GM18505 (cell line): ENCODE measurements around the gene ULBP1.
"Not testable (repeated sequence)": the region's sequence is repeated elsewhere in the genome, so short reads cannot be mapped to it uniquely, and the experiment has no call there.

Experiments
- ATAC-seq: cut with Tn5 transposase; IDR thresholded peaks from one replicate; pipeline ENCODE4 v1.9.1; 2021; ENCODE audit not compliant: unreplicated experiment
- POLR2A ChIP-seq: IDR thresholded peaks from 4 replicates; pipeline ENCODE4 v1.6.1; 2011; ENCODE audit warnings: borderline replicate concordance; ENCODE audit not compliant: insufficient read depth, insufficient read length; ENCODE audit errors: extremely low read depth

Gene ULBP1

GRCh38 chr6:149995235-149995750, 31.6 kb downstream of the ULBP1 start:
- TF ChIP-seq POLR2A: no peak
- ATAC-seq: no peak

DNA sequence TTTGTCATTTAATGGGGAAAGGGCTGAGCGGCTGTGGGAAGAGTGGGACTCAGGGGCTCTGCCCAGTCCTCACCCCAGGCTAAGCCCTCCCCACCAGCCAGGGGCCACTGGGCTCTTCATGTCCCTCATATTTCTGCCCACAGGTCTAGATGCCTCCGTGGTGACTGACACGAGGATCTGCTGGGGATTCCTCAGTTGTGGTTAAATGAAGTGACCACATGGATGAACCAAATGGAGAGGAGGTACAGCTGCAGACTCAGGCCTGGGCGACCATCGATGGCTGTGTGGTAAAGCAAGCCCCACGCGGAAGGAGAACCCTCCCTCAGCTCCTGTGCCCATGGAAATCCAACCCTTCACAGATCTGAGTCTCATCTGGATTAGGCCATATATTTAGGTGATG, 32.2 kb downstream of the ULBP1 start:
- TF ChIP-seq POLR2A: no peak
- no peak for ATAC-seq

DNA sequence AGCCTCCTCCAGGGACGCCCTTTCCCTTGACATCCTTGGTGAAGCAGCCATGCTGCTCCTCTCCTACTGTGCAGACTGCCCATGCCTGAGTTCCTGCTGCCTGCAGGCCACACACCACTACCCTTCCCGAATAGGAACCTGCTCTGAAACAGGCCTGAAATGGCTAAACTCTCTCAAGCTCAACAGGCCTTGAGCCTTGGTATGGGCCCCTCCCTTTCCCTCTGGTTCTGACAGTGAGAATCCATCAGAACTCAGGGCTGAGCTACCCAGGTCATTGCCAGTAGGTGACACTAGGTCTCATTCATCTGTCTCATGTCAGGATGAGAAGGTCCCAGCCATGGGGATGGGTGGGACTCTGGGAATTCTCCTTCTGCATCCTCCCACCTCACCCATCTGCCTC, 35.9 kb downstream of the ULBP1 start:
- no peak for TF ChIP-seq POLR2A
- ATAC-seq: no peak

GRCh38 chr6:150001295-150002008, 37.7 kb downstream of the ULBP1 start:
- ATAC-seq: peak; percentile 34

DNA sequence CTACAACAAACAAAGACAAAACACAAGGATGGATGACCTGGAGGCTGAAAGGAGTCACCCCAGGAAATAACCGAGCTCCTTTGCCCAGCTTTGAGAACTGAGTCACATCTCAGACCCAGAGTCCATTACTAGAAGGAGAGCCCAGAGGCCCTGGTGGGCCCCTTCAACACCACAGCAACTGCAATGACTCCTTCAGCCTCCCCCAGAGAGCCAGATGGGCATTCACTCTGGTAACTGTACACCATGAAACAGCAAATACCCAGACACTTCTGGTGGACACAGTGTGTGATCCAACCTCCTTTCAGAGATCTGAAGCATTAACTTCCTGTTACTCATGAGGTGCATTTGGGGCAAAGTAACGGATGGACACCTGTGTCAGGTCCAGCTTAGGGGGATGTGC, 39.0 kb downstream of the ULBP1 start:
- ATAC-seq: no peak
- TF ChIP-seq POLR2A: no peak

More at GRCh38 chr6:150001295-150002008, 37.7 kb downstream of the ULBP1 start:
- TF ChIP-seq POLR2A: no peak

DNA sequence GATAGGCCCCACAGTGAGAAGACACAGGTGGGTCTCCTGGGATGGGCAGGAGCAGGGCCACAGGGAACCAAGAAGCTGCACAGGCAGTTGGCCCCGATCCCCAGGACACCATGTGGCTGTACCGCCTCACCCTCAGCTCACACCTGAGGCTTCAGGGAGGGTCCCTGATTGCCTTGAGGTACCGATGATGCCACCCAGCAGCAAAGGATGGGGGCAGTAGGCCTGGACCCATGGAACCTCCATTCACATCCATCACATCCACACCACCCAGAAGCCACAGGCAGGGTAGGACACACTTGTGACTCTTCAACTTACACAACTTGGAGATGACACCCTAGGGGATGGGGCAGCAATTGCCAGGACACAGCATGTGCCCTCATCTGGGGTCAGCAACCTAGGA, 39.9 kb downstream of the ULBP1 start:
- not testable (repeated sequence) for ATAC-seq

GRCh38 chr6:150004101-150004782, 40.5 kb downstream of the ULBP1 start:
- TF ChIP-seq POLR2A: no peak
- peak; percentile 23 for ATAC-seq

- TF ChIP-seq POLR2A: no peak
- ATAC-seq: peak; percentile 58
These were observed 41.3 kb downstream of the ULBP1 start for GRCh38 chr6:150004783-150005717.

- no peak for ATAC-seq
- TF ChIP-seq POLR2A: no peak
These were observed 42.3 kb downstream of the ULBP1 start for GRCh38 chr6:150005761-150006651.

- TF ChIP-seq POLR2A: no peak
- ATAC-seq: peak; percentile 32
These were observed 43.3 kb downstream of the ULBP1 start for GRCh38 chr6:150006961-150007464.

GRCh38 chr6:150008588-150008987, 44.8 kb downstream of the ULBP1 start:
- ATAC-seq: no peak
- no peak for TF ChIP-seq POLR2A

GRCh38 chr6:150012846-150013784, 49.4 kb downstream of the ULBP1 start:
- not testable (repeated sequence) for ATAC-seq

GRCh38 chr6:150013785-150014622, 50.3 kb downstream of the ULBP1 start:
- not testable (repeated sequence) for ATAC-seq

GRCh38 chr6:150014623-150015280, 51.0 kb downstream of the ULBP1 start:
- not testable (repeated sequence) for ATAC-seq

GRCh38 chr6:150015281-150016001, 51.7 kb downstream of the ULBP1 start:
- ATAC-seq: not testable (repeated sequence)
